ENCODE results near the gene EEF2.

DNA sequence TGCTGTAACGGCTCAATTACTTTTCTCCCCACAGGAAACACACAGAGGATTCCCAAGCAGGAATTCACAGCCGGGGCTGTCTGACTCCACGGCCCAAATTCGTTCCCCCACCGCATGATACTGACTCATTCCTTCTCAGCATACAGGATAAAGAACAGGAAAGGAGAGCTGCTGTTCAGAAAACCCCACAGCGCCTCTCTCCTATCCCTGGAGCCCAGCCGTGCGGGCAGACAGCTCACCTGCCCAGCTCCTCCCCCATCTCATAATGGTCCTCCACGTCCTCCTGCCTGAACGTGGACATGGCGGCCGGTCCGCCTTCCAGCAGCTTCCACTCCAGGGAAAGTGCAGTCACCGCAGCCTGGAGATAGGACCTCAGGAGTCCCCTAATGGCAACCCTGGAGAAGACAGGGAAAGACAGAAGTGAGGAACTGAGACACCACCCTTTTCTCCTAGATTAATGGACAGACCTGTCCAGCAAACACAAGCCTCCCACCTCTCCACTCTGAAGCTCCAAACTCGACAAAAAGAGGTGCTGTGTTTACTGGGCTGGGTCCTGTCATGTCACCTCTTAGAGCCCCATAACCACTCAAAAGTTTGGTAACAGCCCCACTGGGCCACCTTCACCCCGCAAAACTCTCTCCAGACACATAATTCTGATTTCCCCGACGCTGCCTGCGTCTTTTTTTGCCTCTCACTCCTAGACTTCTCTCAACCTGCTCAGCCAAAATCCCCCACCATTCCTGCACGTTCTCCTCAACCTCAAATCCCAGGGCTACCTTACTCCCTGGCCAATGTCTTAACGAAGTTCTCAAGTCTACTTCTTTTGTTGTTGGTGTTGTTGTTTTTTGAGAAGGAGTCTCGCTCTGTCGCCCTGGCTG lies 15.6 kb downstream of the EEF2 start:
- TF ChIP-seq, protein P1, sequence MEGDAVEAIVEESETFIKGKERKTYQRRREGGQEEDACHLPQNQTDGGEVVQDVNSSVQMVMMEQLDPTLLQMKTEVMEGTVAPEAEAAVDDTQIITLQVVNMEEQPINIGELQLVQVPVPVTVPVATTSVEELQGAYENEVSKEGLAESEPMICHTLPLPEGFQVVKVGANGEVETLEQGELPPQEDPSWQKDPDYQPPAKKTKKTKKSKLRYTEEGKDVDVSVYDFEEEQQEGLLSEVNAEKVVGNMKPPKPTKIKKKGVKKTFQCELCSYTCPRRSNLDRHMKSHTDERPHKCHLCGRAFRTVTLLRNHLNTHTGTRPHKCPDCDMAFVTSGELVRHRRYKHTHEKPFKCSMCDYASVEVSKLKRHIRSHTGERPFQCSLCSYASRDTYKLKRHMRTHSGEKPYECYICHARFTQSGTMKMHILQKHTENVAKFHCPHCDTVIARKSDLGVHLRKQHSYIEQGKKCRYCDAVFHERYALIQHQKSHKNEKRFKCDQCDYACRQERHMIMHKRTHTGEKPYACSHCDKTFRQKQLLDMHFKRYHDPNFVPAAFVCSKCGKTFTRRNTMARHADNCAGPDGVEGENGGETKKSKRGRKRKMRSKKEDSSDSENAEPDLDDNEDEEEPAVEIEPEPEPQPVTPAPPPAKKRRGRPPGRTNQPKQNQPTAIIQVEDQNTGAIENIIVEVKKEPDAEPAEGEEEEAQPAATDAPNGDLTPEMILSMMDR (IDR thresholded peaks at IDR 0.05), result no peak
- TF ChIP-seq POLR2AphosphoS5 (IDR thresholded peaks at IDR 0.05) (no peak), POLR2A (IDR thresholded peaks at IDR 0.05) (peak; percentile 37)
